22Rv1 (cell line): ENCODE data around the gene EGLN3.

Experiments used
- ZFX ChIP-seq: fragments of 450-650 bp; IDR thresholded peaks from 2 replicates; pipeline ENCODE4 v1.6.1; 2017; ENCODE audit warnings: antibody characterized with exemption, borderline replicate concordance
- TF ChIP-seq, protein P1 (sequence below): fragments of 450-650 bp; IDR thresholded peaks from 2 replicates; pipeline ENCODE4 v1.5.1; 2017; ENCODE audit warnings: mild to moderate bottlenecking

DNA sequence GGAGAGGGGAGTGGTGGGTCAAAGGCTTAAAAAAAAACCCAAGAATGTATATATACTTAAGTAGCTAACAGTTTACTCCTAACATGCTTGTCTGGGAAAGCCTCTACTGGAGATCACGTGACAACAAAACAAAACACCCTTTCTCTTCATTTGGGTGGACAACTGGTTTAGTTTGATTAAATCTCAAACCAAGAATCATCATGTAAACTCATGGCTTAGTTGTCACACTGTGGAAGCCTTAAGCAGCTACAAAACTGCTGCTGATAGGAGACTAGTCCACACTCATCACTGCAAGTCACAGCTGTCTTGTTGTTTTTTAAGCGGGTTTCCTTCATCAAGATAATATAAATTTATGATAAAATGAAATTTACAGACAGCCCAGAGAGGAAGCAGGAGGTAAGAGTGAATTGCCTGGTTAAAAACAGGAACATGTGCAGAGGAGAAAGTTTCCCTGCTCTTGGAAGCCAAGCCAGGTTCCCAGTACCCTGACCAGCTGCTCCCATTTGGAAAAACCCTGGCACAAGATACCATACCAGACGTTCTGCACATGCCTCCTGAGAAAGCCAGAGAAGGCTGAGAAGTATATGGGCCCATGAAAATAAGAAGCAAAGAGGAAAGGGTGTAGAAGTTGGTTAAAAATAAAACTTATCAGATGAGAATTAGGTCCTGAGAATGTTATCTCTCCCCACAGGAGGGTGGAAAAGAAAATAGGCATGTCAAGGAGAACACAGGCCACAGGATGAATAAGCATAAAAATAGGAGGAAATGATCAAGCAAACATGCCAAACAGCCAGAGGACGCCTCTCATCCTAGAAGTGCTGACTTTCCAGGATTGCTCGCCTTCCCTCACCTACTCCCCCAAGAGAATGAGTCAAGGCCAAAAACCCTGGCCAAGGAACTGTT is 34.0 kb downstream of the EGLN3 start:
- TF ChIP-seq, protein P1, sequence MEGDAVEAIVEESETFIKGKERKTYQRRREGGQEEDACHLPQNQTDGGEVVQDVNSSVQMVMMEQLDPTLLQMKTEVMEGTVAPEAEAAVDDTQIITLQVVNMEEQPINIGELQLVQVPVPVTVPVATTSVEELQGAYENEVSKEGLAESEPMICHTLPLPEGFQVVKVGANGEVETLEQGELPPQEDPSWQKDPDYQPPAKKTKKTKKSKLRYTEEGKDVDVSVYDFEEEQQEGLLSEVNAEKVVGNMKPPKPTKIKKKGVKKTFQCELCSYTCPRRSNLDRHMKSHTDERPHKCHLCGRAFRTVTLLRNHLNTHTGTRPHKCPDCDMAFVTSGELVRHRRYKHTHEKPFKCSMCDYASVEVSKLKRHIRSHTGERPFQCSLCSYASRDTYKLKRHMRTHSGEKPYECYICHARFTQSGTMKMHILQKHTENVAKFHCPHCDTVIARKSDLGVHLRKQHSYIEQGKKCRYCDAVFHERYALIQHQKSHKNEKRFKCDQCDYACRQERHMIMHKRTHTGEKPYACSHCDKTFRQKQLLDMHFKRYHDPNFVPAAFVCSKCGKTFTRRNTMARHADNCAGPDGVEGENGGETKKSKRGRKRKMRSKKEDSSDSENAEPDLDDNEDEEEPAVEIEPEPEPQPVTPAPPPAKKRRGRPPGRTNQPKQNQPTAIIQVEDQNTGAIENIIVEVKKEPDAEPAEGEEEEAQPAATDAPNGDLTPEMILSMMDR: no peak
- no peak for TF ChIP-seq ZFX
